ENCODE measurements around the gene PHOSPHO2. TPM values are rescaled to one million over a fixed set of nuclear protein-coding genes. Genes with fewer than 3 reads are reported as not detected.
"Not testable (repeated sequence)": the region's sequence is repeated elsewhere in the genome, so short reads cannot be mapped to it uniquely, and the experiment has no call there.

Gene PHOSPHO2
- total and polyA plus RNA-seq, 4 donors: 1.4 to 5.3 (median 3.6) TPM

- H3K9me3 ChIP-seq (ENCODE audit: control insufficient read depth in 4 of 4, low read length in 3 of 4): no peaks in the 10 kb centered on the region
- H3K27me3 ChIP-seq (ENCODE audit: control insufficient read depth in 4 of 4, insufficient read depth in 4 of 4, low read length in 3 of 4): no peaks in the 10 kb centered on the region
- H3K4me3 ChIP-seq (ENCODE audit: low read depth in 1 of 3, low read length in 3 of 3): no peak overlapping the region
- no peak for DNase-seq (ENCODE audit: low spot score)
- TF ChIP-seq FOXA1 (IDR thresholded peaks at IDR 0.05) (no peak), RAD21 (IDR thresholded peaks at IDR 0.05) (no peak), GABPA (IDR thresholded peaks at IDR 0.05 in 1 of 2, conservative IDR thresholded peaks at IDR 0.05 in 1 of 2) (no peak), TAF1 (conservative IDR thresholded peaks at IDR 0.05) (no peak), SP1 (IDR thresholded peaks at IDR 0.05) (no peak), JUND (IDR thresholded peaks at IDR 0.05) (no peak), EGR1 (IDR thresholded peaks at IDR 0.05; ENCODE audit: low read depth in 2 of 2) (no peak), MAX (IDR thresholded peaks at IDR 0.05) (no peak), HNF4G (IDR thresholded peaks at IDR 0.05) (no peak), FOXA2 (IDR thresholded peaks at IDR 0.05) (no peak), HNF4A (conservative IDR thresholded peaks at IDR 0.05) (no peak)
- TF ChIP-seq, protein P1, sequence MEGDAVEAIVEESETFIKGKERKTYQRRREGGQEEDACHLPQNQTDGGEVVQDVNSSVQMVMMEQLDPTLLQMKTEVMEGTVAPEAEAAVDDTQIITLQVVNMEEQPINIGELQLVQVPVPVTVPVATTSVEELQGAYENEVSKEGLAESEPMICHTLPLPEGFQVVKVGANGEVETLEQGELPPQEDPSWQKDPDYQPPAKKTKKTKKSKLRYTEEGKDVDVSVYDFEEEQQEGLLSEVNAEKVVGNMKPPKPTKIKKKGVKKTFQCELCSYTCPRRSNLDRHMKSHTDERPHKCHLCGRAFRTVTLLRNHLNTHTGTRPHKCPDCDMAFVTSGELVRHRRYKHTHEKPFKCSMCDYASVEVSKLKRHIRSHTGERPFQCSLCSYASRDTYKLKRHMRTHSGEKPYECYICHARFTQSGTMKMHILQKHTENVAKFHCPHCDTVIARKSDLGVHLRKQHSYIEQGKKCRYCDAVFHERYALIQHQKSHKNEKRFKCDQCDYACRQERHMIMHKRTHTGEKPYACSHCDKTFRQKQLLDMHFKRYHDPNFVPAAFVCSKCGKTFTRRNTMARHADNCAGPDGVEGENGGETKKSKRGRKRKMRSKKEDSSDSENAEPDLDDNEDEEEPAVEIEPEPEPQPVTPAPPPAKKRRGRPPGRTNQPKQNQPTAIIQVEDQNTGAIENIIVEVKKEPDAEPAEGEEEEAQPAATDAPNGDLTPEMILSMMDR (IDR thresholded peaks at IDR 0.05; ENCODE audit: low read depth, low read length, missing input control): no peak
- peaks cover 3 to 17% (median 10%) of the 10 kb centered on the region in 4 donors for H3K4me1 ChIP-seq (ENCODE audit: control insufficient read depth in 4 of 4, insufficient read depth in 4 of 4, low read length in 3 of 4)
- no peaks in the 10 kb centered on the region for H3K36me3 ChIP-seq (ENCODE audit: control insufficient read depth in 4 of 4, insufficient read depth in 3 of 4, low read depth in 1 of 4, low read length in 3 of 4)
- 75% methylated on average over 3 of the region's 3 CpGs for WGBS
- peak overlapping the region; percentile 73 to 90 for H3K27ac ChIP-seq (ENCODE audit: low read depth in 1 of 2, low read length in 2 of 2)
- peak overlapping the region in 1 of 2 donors; percentile 53 for H3K9ac ChIP-seq (ENCODE audit: low read depth in 1 of 2, low read length in 2 of 2)
Measured at GRCh38 chr2:169684135-169684565, 10.1 kb upstream of the PHOSPHO2 start.

GRCh38 chr2:169684712-169685111 lies 9.6 kb upstream of the PHOSPHO2 start:
- not testable (repeated sequence) for DNase-seq (ENCODE audit: low spot score); H3K27ac ChIP-seq (ENCODE audit: low read depth in 1 of 2, low read length in 2 of 2); H3K27me3 ChIP-seq (ENCODE audit: control insufficient read depth in 4 of 4, insufficient read depth in 4 of 4, low read length in 3 of 4); H3K4me3 ChIP-seq (ENCODE audit: low read depth in 1 of 3, low read length in 3 of 3); H3K36me3 ChIP-seq (ENCODE audit: control insufficient read depth in 4 of 4, insufficient read depth in 3 of 4, low read depth in 1 of 4, low read length in 3 of 4); H3K9ac ChIP-seq (ENCODE audit: low read depth in 1 of 2, low read length in 2 of 2); H3K9me3 ChIP-seq (ENCODE audit: control insufficient read depth in 4 of 4, low read length in 3 of 4)
- peaks cover 3 to 17% (median 10%) of the 10 kb centered on the region in 4 donors for H3K4me1 ChIP-seq (ENCODE audit: control insufficient read depth in 4 of 4, insufficient read depth in 4 of 4, low read length in 3 of 4)
- WGBS: 96% methylated on average over 2 of the region's 2 CpGs

DNA sequence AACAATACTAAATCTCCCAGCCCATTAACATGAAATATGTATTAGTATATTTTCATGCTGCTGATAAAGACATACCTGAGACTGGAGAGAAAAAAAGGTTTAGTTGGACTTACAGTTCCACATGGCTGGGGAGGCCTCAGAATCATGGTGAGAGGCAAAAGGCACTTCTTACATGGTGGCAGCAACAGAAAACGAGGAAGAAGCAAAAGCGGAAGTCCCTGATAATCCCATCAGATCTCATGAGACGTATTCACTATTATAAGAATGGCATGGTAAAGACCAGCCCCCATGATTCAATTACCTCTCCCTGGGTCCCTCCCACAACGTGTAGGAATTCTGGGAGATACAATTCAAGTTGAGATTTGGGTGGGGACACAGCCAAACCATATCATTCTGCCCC lies 7.4 kb upstream of the PHOSPHO2 start:
- WGBS: 89% methylated on average over 4 of the region's 4 CpGs
- DNase-seq (ENCODE audit: low spot score): not testable (repeated sequence)

DNA sequence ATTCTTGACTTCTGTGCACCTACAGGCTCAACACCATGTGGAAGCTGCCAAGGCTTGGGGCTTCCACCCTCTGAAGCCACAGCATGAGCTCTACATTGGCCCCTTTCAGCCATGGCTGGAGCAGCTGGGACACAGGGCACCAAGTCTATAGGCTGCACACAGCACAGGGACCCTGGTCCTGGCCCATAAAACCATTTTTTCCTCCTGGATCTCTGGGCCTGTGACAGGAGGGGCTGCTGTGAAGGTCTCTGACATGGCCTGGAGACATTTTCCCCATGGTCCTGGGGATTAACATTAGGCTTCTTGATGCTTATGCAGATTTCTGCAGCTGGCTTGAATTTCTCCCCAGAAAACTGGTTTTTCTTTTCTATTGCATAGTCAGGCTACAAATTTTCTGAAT lies 6.3 kb upstream of the PHOSPHO2 start:
- H3K9me3 ChIP-seq (ENCODE audit: control insufficient read depth in 4 of 4, low read length in 3 of 4); DNase-seq (ENCODE audit: low spot score); H3K36me3 ChIP-seq (ENCODE audit: control insufficient read depth in 4 of 4, insufficient read depth in 3 of 4, low read depth in 1 of 4, low read length in 3 of 4); H3K4me3 ChIP-seq (ENCODE audit: low read depth in 1 of 3, low read length in 3 of 3); H3K27ac ChIP-seq (ENCODE audit: low read depth in 1 of 2, low read length in 2 of 2); H3K9ac ChIP-seq (ENCODE audit: low read depth in 1 of 2, low read length in 2 of 2); H3K27me3 ChIP-seq (ENCODE audit: control insufficient read depth in 4 of 4, insufficient read depth in 4 of 4, low read length in 3 of 4): not testable (repeated sequence)
- H3K4me1 ChIP-seq (ENCODE audit: control insufficient read depth in 4 of 4, insufficient read depth in 4 of 4, low read length in 3 of 4): peaks cover 5 to 21% (median 11%) of the 10 kb centered on the region in 4 donors

More for the DNA sequence above, 7.4 kb upstream of the PHOSPHO2 start:
- H3K36me3 ChIP-seq (ENCODE audit: control insufficient read depth in 4 of 4, insufficient read depth in 3 of 4, low read depth in 1 of 4, low read length in 3 of 4); H3K9me3 ChIP-seq (ENCODE audit: control insufficient read depth in 4 of 4, low read length in 3 of 4); H3K4me3 ChIP-seq (ENCODE audit: low read depth in 1 of 3, low read length in 3 of 3); H3K27me3 ChIP-seq (ENCODE audit: control insufficient read depth in 4 of 4, insufficient read depth in 4 of 4, low read length in 3 of 4); H3K9ac ChIP-seq (ENCODE audit: low read depth in 1 of 2, low read length in 2 of 2); H3K27ac ChIP-seq (ENCODE audit: low read depth in 1 of 2, low read length in 2 of 2): not testable (repeated sequence)
- peaks cover 3 to 17% (median 10%) of the 10 kb centered on the region in 4 donors for H3K4me1 ChIP-seq (ENCODE audit: control insufficient read depth in 4 of 4, insufficient read depth in 4 of 4, low read length in 3 of 4)
